ENCODE measurements around the gene TRIP11. TPM values are rescaled to one million over a fixed set of nuclear protein-coding genes. Genes with fewer than 3 reads are reported as not detected.
A peak's percentile ranks its signal among the peaks of the same experiment; 100 is the strongest.

TRIP11 gene
- total and polyA plus RNA-seq, 2 experiments from 2014 or later: 39.2 to 44.7 TPM

DNA sequence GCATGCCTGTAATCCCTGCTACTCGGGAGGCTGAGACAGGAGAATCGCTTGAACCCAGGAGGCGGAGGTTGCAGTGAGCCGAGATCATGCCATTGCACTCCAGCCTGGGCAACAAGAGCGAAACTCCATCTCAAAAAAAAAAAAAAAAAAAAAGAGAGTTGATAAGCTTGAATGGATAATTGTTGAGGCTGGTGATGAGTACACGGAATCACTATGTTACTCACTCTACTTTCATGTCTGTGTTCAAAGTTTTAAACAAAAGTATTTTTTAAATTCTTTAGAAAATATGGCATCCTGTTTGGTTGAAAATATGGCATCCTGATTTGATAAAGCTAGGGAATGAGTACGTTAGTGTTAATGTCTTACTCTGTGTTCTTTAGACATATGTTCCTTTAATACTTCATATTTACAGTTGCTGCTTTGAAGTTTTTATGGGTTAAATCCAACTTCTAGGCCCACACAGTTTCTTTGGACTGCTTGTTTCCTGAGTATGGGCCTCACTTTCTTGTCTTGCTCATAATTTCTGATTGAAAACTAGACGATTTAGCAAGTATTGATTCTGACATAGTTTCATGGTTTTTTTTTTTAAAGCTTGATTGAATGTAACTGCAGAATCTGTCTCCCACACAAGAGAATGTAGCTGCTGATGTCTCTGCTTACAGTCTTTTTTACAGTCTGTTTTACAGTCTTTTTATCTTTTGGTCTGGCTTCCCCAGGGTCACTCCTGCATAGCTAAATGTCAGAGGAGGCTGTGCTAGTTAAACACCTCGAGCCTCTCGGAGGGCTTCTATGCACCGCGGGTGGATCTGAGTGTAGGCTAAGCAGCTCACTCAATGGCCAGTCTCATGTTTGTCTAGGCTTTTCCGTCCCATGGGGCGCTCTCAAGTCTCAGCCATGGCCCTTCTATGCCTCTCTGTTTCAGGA is 78.3 kb downstream of the TRIP11 start:
- 56% methylated on average over 14 of the region's 14 CpGs for whole genome bisulfite sequencing (ENCODE audit: low lambda C conversion rate, missing lambda C conversion rate)
- Histone ChIP-seq H2AFZ (no peak overlapping the region), H3K27ac (peak overlapping the region; percentile 16), H4K20me1 (ENCODE audit: insufficient read depth, poor library complexity, severe bottlenecking) (no peaks in the 10 kb centered on the region), H3K27me3 (no peaks in the 10 kb centered on the region), H3K9me2 (replicated peaks; ENCODE audit: insufficient read depth) (no peaks in the 10 kb centered on the region), H3K9me3 (ENCODE audit: low read depth) (no peaks in the 10 kb centered on the region), H3K4me2 (peak overlapping the region; percentile 14), H3K4me1 (ENCODE audit: insufficient read depth) (peaks cover 28% of the 10 kb centered on the region), H3K79me2 (no peaks in the 10 kb centered on the region), H3K36me3 (replicated peaks; ENCODE audit: insufficient read depth, low read depth) (no peaks in the 10 kb centered on the region), H3K4me3 (no peak overlapping the region)
- no peak for DNase-seq (ENCODE audit: low spot score)
- no peak for TF ChIP-seq EZH2phosphoT487 (IDR thresholded peaks at IDR 0.05; ENCODE audit: low read depth, severe bottlenecking, unreplicated experiment)
- no peak for TF ChIP-seq EZH2 (IDR thresholded peaks at IDR 0.05; ENCODE audit: borderline replicate concordance)
- no peak for TF ChIP-seq CTCF (IDR thresholded peaks at IDR 0.05; ENCODE audit: poor library complexity)

- Histone ChIP-seq H3K36me3 (replicated peaks; ENCODE audit: insufficient read depth, low read depth) (no peaks in the 10 kb centered on the region), H3K79me2 (no peaks in the 10 kb centered on the region), H3K27me3 (no peaks in the 10 kb centered on the region), H3K4me3 (no peak overlapping the region), H3K4me2 (no peak overlapping the region), H3K27ac (peak overlapping the region; percentile 33), H3K4me1 (ENCODE audit: insufficient read depth) (peaks cover 18% of the 10 kb centered on the region), H4K20me1 (ENCODE audit: insufficient read depth, poor library complexity, severe bottlenecking) (no peaks in the 10 kb centered on the region), H3K9me3 (ENCODE audit: low read depth) (no peaks in the 10 kb centered on the region), H3K9me2 (replicated peaks; ENCODE audit: insufficient read depth) (no peaks in the 10 kb centered on the region), H2AFZ (no peak overlapping the region)
- no peak for TF ChIP-seq EZH2 (IDR thresholded peaks at IDR 0.05; ENCODE audit: borderline replicate concordance)
- TF ChIP-seq EZH2phosphoT487 (IDR thresholded peaks at IDR 0.05; ENCODE audit: low read depth, severe bottlenecking, unreplicated experiment): no peak
- no peak for TF ChIP-seq CTCF (IDR thresholded peaks at IDR 0.05; ENCODE audit: poor library complexity)
- WGBS (ENCODE audit: low lambda C conversion rate, missing lambda C conversion rate): 78% methylated on average over 9 of the region's 9 CpGs
- DNase-seq (ENCODE audit: low spot score): peak; percentile 43
Observed at GRCh38 chr14:91957876-91958313, 82.0 kb downstream of the TRIP11 start.

DNA sequence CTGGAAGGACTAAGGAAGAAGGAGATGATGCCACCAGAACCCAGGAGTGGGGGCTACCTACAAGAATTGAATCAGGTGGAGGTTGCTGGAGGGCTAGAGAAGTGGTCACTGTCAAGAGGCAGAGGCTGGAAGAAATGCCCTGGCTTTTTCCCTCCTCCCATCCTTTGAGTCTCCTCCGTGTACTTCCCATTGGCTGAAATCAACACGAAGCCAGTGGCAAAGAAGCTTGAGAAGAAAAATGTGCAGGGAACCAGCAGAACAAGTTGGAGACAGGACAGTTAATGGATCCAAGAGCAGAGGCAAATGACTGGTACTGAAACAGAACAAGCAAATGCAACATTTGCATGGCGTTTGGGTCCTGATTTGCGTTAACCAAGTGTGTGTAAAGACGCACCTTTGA is 83.2 kb downstream of the TRIP11 start:
- WGBS (ENCODE audit: low lambda C conversion rate, missing lambda C conversion rate): 83% methylated on average over 5 of the region's 5 CpGs
- Histone ChIP-seq H3K4me2 (no peak overlapping the region), H3K4me3 (no peak overlapping the region), H3K9me2 (replicated peaks; ENCODE audit: insufficient read depth) (no peaks in the 10 kb centered on the region), H4K20me1 (ENCODE audit: insufficient read depth, poor library complexity, severe bottlenecking) (no peaks in the 10 kb centered on the region), H2AFZ (no peak overlapping the region), H3K9me3 (ENCODE audit: low read depth) (no peaks in the 10 kb centered on the region), H3K4me1 (ENCODE audit: insufficient read depth) (peaks cover 9% of the 10 kb centered on the region), H3K27me3 (no peaks in the 10 kb centered on the region), H3K36me3 (replicated peaks; ENCODE audit: insufficient read depth, low read depth) (no peaks in the 10 kb centered on the region), H3K79me2 (no peaks in the 10 kb centered on the region), H3K27ac (no peak overlapping the region)
- TF ChIP-seq EZH2 (IDR thresholded peaks at IDR 0.05; ENCODE audit: borderline replicate concordance) (no peak), CTCF (IDR thresholded peaks at IDR 0.05; ENCODE audit: poor library complexity) (no peak), EZH2phosphoT487 (IDR thresholded peaks at IDR 0.05; ENCODE audit: low read depth, severe bottlenecking, unreplicated experiment) (no peak)
- no peak for DNase-seq (ENCODE audit: low spot score)

Measured in hepatocyte (in vitro differentiated cells).